Endothelial cell of umbilical vein (primary cell): Measurements from ENCODE around the gene UVRAG. TPM values are rescaled to one million over a fixed set of nuclear protein-coding genes. Genes with fewer than 3 reads are reported as not detected.

ENCODE experiments used
- BruUV-seq: library from RNA; stranded (reverse); fragments of 400-500 nt; replicated peaks from 2 replicates; lab custom pipeline; 2021; lab: Mats Ljungman, UMichigan
- CTCF ChIA-PET: fragments of 300-600, 350-600 bp; sonication (Branson Sonifier 250); formaldehyde crosslinking; loops from one replicate; lab custom pipeline; 2021; ENCODE audit warnings: antibody characterized with exemption, inconsistent platforms; lab: Charles Lee
- POLR2A ChIA-PET: fragments of 300-600, 350-600 bp; sonication (Branson Sonifier 250); formaldehyde crosslinking; loops from one replicate; lab custom pipeline; 2021; ENCODE audit warnings: antibody characterized with exemption, inconsistent platforms; lab: Charles Lee
- DNase-seq: peaks from one replicate; pipeline ENCODE4 v3.0.0-alpha.2; 2011; ENCODE audit warnings: low read depth, low spot score
- FAIRE-seq: peaks from 2 replicates; lab custom pipeline; 2011; peaks lifted over from hg19 to GRCh38; lab: Jason Lieb, UNC
- H2AFZ ChIP-seq: 2 replicates; pipeline ENCODE4 v1.6.0; 2012; ENCODE audit warnings: low read depth, low read length, control low read depth, inconsistent platforms
- H3K27ac ChIP-seq: 2 replicates; pipeline ENCODE4 v1.5.1; 2011; ENCODE audit warnings: low read depth, mild to moderate bottlenecking, control low read depth, low read length, moderate library complexity; ENCODE audit not compliant: insufficient read depth
- H3K27me3 ChIP-seq, 2 experiments: 2 replicates each; pipeline versions ENCODE4 v1.6.0 to v1.6.1; 2011; ENCODE audit warnings: low read length in 2 of 2, mixed read lengths in 1 of 2; ENCODE audit not compliant: control insufficient read depth in 2 of 2, insufficient read depth in 2 of 2
- H3K36me3 ChIP-seq, 2 experiments: 2 replicates in 1 of 2; 3 replicates in 1 of 2; pipeline ENCODE4 v1.5.1; 2011; ENCODE audit warnings: low read length in 2 of 2, mild to moderate bottlenecking in 1 of 2, moderate library complexity in 1 of 2; ENCODE audit not compliant: control insufficient read depth in 2 of 2, insufficient read depth in 2 of 2; ENCODE audit errors: extremely low read depth in 1 of 2
- H3K4me1 ChIP-seq: 3 replicates; pipeline ENCODE4 v1.5.1; 2011; ENCODE audit warnings: mild to moderate bottlenecking, low read length; ENCODE audit not compliant: control insufficient read depth, insufficient read depth; ENCODE audit errors: extremely low read depth
- H3K4me2 ChIP-seq: 2 replicates; pipeline ENCODE4 v1.6.1; 2011; ENCODE audit warnings: low read length, control low read depth, mixed read lengths; ENCODE audit not compliant: insufficient read depth
- H3K4me3 ChIP-seq, 3 experiments: fragments of 200-600 bp in 1 of 3; sonication (generic), shearing (Covaris generic) in 1 of 3; replicated peaks in 1 of 3; 2 replicates each; pipeline ENCODE4 v1.5.1; 2011 to 2016; ENCODE audit warnings: control low read depth in 3 of 3, low read length in 3 of 3, mild to moderate bottlenecking in 2 of 3, inconsistent platforms in 1 of 3, low read depth in 1 of 3, moderate library complexity in 1 of 3; ENCODE audit not compliant: insufficient read depth in 1 of 3
- H3K79me2 ChIP-seq: 2 replicates; pipeline ENCODE4 v1.6.0; 2012; ENCODE audit warnings: low read length, inconsistent platforms; ENCODE audit not compliant: control insufficient read depth, insufficient read depth
- H3K9ac ChIP-seq: replicated peaks from 2 replicates; pipeline ENCODE3; 2011; ENCODE audit warnings: low read length, control low read depth; ENCODE audit not compliant: insufficient read depth; ENCODE audit errors: extremely low read depth
- H3K9me1 ChIP-seq: replicated peaks from 3 replicates; pipeline ENCODE4 v1.6.0; 2011; ENCODE audit warnings: mild to moderate bottlenecking, low read length; ENCODE audit not compliant: control insufficient read depth, insufficient read depth; ENCODE audit errors: extremely low read depth
- H3K9me3 ChIP-seq: replicated peaks from 2 replicates; pipeline ENCODE4 v1.5.1; 2012; ENCODE audit warnings: low read length, inconsistent platforms; ENCODE audit not compliant: control insufficient read depth, insufficient read depth
- H4K20me1 ChIP-seq: replicated peaks from 2 replicates; pipeline ENCODE3; 2011; ENCODE audit warnings: mild to moderate bottlenecking, low read length; ENCODE audit not compliant: control insufficient read depth, insufficient read depth; ENCODE audit errors: extremely low read depth
- CTCF ChIP-seq, 2 donors: IDR thresholded peaks; 1 replicate in 1 of 2; 2 replicates in 1 of 2; pipeline ENCODE4 v1.5.1; 2011; ENCODE audit warnings: low read length in 2 of 2, mild to moderate bottlenecking in 2 of 2, moderate library complexity in 2 of 2, control low read depth in 1 of 2, inconsistent platforms in 1 of 2, low read depth in 1 of 2; ENCODE audit not compliant: insufficient read depth in 1 of 2; ENCODE audit errors: extremely low read depth in 1 of 2
- EZH2 ChIP-seq: IDR thresholded peaks from 2 replicates; pipeline ENCODE4 v1.6.1; 2012; ENCODE audit warnings: borderline replicate concordance, low read depth, mild to moderate bottlenecking, moderate library complexity, low read length, inconsistent platforms; ENCODE audit not compliant: severe bottlenecking
- FOS ChIP-seq: IDR thresholded peaks from 2 replicates; pipeline ENCODE4 v1.6.1; 2011; ENCODE audit warnings: mild to moderate bottlenecking, low read length, moderate library complexity, borderline replicate concordance; ENCODE audit not compliant: insufficient read depth
- GATA2 ChIP-seq: IDR thresholded peaks from 2 replicates; pipeline ENCODE4 v1.7.0; 2011; ENCODE audit warnings: low read depth, mild to moderate bottlenecking, moderate library complexity, mixed read lengths, low read length; ENCODE audit not compliant: insufficient read length, insufficient read depth
- JUN ChIP-seq: IDR thresholded peaks from 2 replicates; pipeline ENCODE4 v1.6.1; 2011; ENCODE audit warnings: borderline replicate concordance, low read depth; ENCODE audit not compliant: insufficient read length, insufficient read depth
- MYC ChIP-seq: IDR thresholded peaks from one replicate; pipeline ENCODE4 v1.6.1; 2011; ENCODE audit warnings: mild to moderate bottlenecking, low read depth, low read length
- POLR2A ChIP-seq: IDR thresholded peaks from 2 replicates; pipeline ENCODE4 v1.6.1; 2012; ENCODE audit warnings: low read depth, mild to moderate bottlenecking, control low read depth, low read length
- POLR2AphosphoS5 ChIP-seq: IDR thresholded peaks from 2 replicates; pipeline ENCODE4 v1.6.1; 2012; ENCODE audit warnings: low read depth, mild to moderate bottlenecking, control low read depth, low read length, moderate library complexity; ENCODE audit not compliant: insufficient read depth
- dilution Hi-C: fragments of 300-500 bp; cut with MboI; formaldehyde crosslinking; loops from one replicate; pipeline ENCODE4 v1.15.0; 2019; ENCODE audit warnings: low sequenced_read_pairs; ENCODE audit not compliant: extremely low pct_ligation_motif_present
- intact Hi-C: fragments of 100-400 bp; cut with micrococcal nuclease; formaldehyde crosslinking; loops from one replicate; pipeline ENCODE4 v1.10.0; 2022
- polyA plus RNA-seq, 4 experiments: library from polyadenylated mRNA; depleted of rRNA in 3 of 4; stranded (reverse) in 3 of 4; unstranded in 1 of 4; fragments of >200 nt; gene quantifications; 2 replicates each; pipeline versions ENCODE4 v1.2.1 to v1.2.3, GENCODE V29; 2011 to 2012; ENCODE audit warnings: missing spikeins in 1 of 4
- total RNA-seq: library from RNA; stranded (reverse); gene quantifications from 2 replicates; pipeline ENCODE4 v1.2.3, GENCODE V29; 2021
- TF ChIP-seq, protein P1 (sequence below): IDR thresholded peaks from 2 replicates; pipeline ENCODE4 v1.6.1; 2011; ENCODE audit not compliant: insufficient read depth, insufficient read length

The UVRAG gene
- total and polyA plus RNA-seq, 2 donors (not counting 3 experiments of a cell fraction or from before 2014, with no cell fraction given), result 21.2 to 65.6 TPM

DNA sequence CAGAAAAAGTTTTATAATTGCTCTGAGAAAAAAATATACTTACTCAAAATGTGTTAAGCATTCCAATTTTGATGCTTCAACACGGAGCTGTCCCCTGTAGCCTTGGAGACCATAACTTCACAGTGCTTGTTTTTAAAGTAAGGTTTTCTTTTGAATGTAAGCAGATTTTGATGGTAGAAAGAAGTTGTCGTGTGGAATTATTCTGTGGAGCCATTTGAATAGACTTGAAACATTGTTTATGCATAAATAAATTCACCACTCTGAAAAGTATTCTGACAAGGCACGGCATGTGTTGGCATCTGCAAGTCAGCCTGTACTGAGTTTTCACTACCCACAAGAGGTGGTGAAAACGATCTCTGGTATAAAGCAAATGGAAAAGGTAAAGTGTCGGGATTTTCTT is 115.5 kb downstream of the UVRAG start:
- dilution Hi-C loops (no loop called here), intact Hi-C loops (no loop called here)
- H3K4me2 ChIP-seq, result no peak overlapping the region
- no peak overlapping the region for H2AFZ ChIP-seq
- CTCF ChIA-PET, result interaction anchor here (0.9 kb wide), 2 partner anchors 15 to 104 kb away, joined by 3 read pairs; no protein-coding TSS in a partner anchor
- POLR2A ChIA-PET, result no interaction called here
- no peaks in the 10 kb centered on the region for H3K27me3 ChIP-seq
- DNase-seq, result no peak
- H3K27ac ChIP-seq, result no peak overlapping the region
- H3K9me1 ChIP-seq, result peaks cover 2% of the 10 kb centered on the region
- FAIRE-seq, result no peak
- H3K79me2 ChIP-seq, result peaks cover 26% of the 10 kb centered on the region
- peaks cover 4% of the 10 kb centered on the region for H4K20me1 ChIP-seq
- H3K4me1 ChIP-seq, result peaks cover 5% of the 10 kb centered on the region
- H3K4me3 ChIP-seq, result no peak overlapping the region
- no peaks in the 10 kb centered on the region for H3K36me3 ChIP-seq
- no TSS peak for BruUV-seq
- no peak overlapping the region for H3K9ac ChIP-seq
- TF ChIP-seq FOS, result no peak
- no peak for TF ChIP-seq POLR2A
- TF ChIP-seq MYC, result no peak
- TF ChIP-seq, protein P1, sequence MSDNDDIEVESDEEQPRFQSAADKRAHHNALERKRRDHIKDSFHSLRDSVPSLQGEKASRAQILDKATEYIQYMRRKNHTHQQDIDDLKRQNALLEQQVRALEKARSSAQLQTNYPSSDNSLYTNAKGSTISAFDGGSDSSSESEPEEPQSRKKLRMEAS, result no peak
- TF ChIP-seq JUN, result no peak
- TF ChIP-seq EZH2, result no peak
- no peak for TF ChIP-seq CTCF (IDR thresholded peaks at IDR 0.05; ENCODE audit: extremely low read depth in 1 of 2, insufficient read depth in 1 of 2, low read depth in 1 of 2, low read length in 2 of 2)
- no peak for TF ChIP-seq GATA2
- no peak for TF ChIP-seq POLR2AphosphoS5
- H3K9me3 ChIP-seq, result no peaks in the 10 kb centered on the region
